Measurements from ENCODE around the gene IL17C. TPM values are rescaled to one million over a fixed set of nuclear protein-coding genes. Genes with fewer than 3 reads are reported as not detected.

The IL17C gene
- total and polyA plus RNA-seq, 10 of the 15 experiments (the other 5 are each of a cell fraction or from before 2014, with no cell fraction given), result not detected

GRCh38 chr16:88602091-88602490, 36.3 kb upstream of the IL17C start:
- FAIRE-seq, result no peak
- CTCF ChIA-PET, result no interaction called here
- Histone ChIP-seq H3K27me3 (replicated peaks in 1 of 2; ENCODE audit: control insufficient read depth in 2 of 2, insufficient read depth in 2 of 2, low read length in 1 of 2) (no peaks in the 10 kb centered on the region), H3K27ac (ENCODE audit: control insufficient read depth, insufficient read depth) (no peak overlapping the region), H3K4me3 (no peak overlapping the region), H4K20me1 (ENCODE audit: control insufficient read depth, insufficient read depth) (no peaks in the 10 kb centered on the region), H2AFZ (ENCODE audit: control insufficient read depth, low read depth, low read length) (no peak overlapping the region), H3K9me3 (replicated peaks; ENCODE audit: control insufficient read depth, insufficient read depth, low read length) (no peaks in the 10 kb centered on the region), H3K36me3 (ENCODE audit: control insufficient read depth in 2 of 2, insufficient read depth in 2 of 2, low read length in 1 of 2) (peaks cover 32 to 46% of the 10 kb centered on the region in 2 experiments), H3K79me2 (ENCODE audit: control insufficient read depth, insufficient read depth, low read length) (no peaks in the 10 kb centered on the region), H3K9ac (ENCODE audit: control insufficient read depth, insufficient read depth, low read length) (no peak overlapping the region), H3K4me1 (ENCODE audit: control insufficient read depth, insufficient read depth, low read length) (no peaks in the 10 kb centered on the region; the same call in 1 of the 2 replicates), H3K4me2 (ENCODE audit: control insufficient read depth, insufficient read depth) (no peak overlapping the region)
- no peak for ATAC-seq
- DNase-seq (ENCODE audit: low read depth, low spot score), result no peak
- no TSS peak for BruUV-seq (replicated peaks)
- intact Hi-C loops (cut with micrococcal nuclease; ENCODE audit: unreplicated experiment), result no loop called here
- TF ChIP-seq BACH1 (IDR thresholded peaks at IDR 0.05; ENCODE audit: borderline replicate concordance), result no peak
- TF ChIP-seq, protein P1, sequence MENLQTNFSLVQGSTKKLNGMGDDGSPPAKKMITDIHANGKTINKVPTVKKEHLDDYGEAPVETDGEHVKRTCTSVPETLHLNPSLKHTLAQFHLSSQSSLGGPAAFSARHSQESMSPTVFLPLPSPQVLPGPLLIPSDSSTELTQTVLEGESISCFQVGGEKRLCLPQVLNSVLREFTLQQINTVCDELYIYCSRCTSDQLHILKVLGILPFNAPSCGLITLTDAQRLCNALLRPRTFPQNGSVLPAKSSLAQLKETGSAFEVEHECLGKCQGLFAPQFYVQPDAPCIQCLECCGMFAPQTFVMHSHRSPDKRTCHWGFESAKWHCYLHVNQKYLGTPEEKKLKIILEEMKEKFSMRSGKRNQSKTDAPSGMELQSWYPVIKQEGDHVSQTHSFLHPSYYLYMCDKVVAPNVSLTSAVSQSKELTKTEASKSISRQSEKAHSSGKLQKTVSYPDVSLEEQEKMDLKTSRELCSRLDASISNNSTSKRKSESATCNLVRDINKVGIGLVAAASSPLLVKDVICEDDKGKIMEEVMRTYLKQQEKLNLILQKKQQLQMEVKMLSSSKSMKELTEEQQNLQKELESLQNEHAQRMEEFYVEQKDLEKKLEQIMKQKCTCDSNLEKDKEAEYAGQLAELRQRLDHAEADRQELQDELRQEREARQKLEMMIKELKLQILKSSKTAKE (IDR thresholded peaks at IDR 0.05; ENCODE audit: low read depth, poor library complexity, severe bottlenecking), result no peak
- in situ Hi-C loops (cut with MboI), result no loop called here
- POLR2A ChIA-PET, result interaction anchor here (0.6 kb wide), 1 partner anchor 73 kb away, joined by 4 read pairs; no protein-coding TSS in a partner anchor
- 96% methylated on average over 7 of the region's 7 CpGs for WGBS (ENCODE audit: insufficient coverage, insufficient replicate concordance, low lambda C conversion rate, missing lambda C conversion rate)
- RAD21 ChIA-PET (ENCODE audit: unreplicated experiment), result no interaction called here
- SMC1A ChIA-PET (ENCODE audit: uncharacterized antibody, unreplicated experiment), result no interaction called here

GRCh38 chr16:88605186-88606147, 32.9 kb upstream of the IL17C start:
- ChIA-PET POLR2A (no interaction called here), CTCF (no interaction called here)

More at GRCh38 chr16:88605186-88606147, 32.9 kb upstream of the IL17C start:
- Histone ChIP-seq H3K36me3 (ENCODE audit: control insufficient read depth in 2 of 2, insufficient read depth in 2 of 2, low read length in 1 of 2) (peaks cover 28 to 38% of the 10 kb centered on the region in 2 experiments), H2AFZ (ENCODE audit: control insufficient read depth, low read depth, low read length) (no peak overlapping the region), H3K4me3 (no peak overlapping the region), H3K4me1 (ENCODE audit: control insufficient read depth, insufficient read depth, low read length) (peaks cover 7% of the 10 kb centered on the region), H3K9me3 (replicated peaks; ENCODE audit: control insufficient read depth, insufficient read depth, low read length) (no peaks in the 10 kb centered on the region), H3K4me2 (ENCODE audit: control insufficient read depth, insufficient read depth) (no peak overlapping the region), H3K9ac (ENCODE audit: control insufficient read depth, insufficient read depth, low read length) (no peak overlapping the region), H3K27ac (ENCODE audit: control insufficient read depth, insufficient read depth) (no peak overlapping the region), H3K79me2 (ENCODE audit: control insufficient read depth, insufficient read depth, low read length) (no peaks in the 10 kb centered on the region), H3K27me3 (replicated peaks in 1 of 2; ENCODE audit: control insufficient read depth in 2 of 2, insufficient read depth in 2 of 2, low read length in 1 of 2) (no peaks in the 10 kb centered on the region), H4K20me1 (ENCODE audit: control insufficient read depth, insufficient read depth) (no peaks in the 10 kb centered on the region)
- DNase-seq (ENCODE audit: low read depth, low spot score) (no peak), ATAC-seq (no peak), FAIRE-seq (no peak)
- intact Hi-C loops (cut with micrococcal nuclease; ENCODE audit: unreplicated experiment) (no loop called here), in situ Hi-C loops (cut with MboI) (no loop called here)
- SMC1A ChIA-PET (ENCODE audit: uncharacterized antibody, unreplicated experiment), result no interaction called here
- 97% methylated on average over 20 of the region's 20 CpGs for WGBS (ENCODE audit: insufficient coverage, insufficient replicate concordance, low lambda C conversion rate, missing lambda C conversion rate)
- 0 out of 2 replicates have a peak, but pooled peaks have one; percentile 33 for TF ChIP-seq POLR2A (IDR thresholded peaks at IDR 0.05; ENCODE audit: low read depth, low read length)
- no peak for TF ChIP-seq FOXM1 (IDR thresholded peaks at IDR 0.05; ENCODE audit: low read depth, low read length)
- 0 out of 2 replicates have a peak, but pooled peaks have one; percentile 23 for TF ChIP-seq POLR2AphosphoS5 (IDR thresholded peaks at IDR 0.05; ENCODE audit: low read length)
- RAD21 ChIA-PET (ENCODE audit: unreplicated experiment), result no interaction called here
- no TSS peak for BruUV-seq (replicated peaks)
